HK-2 (cell line): ENCODE measurements around the gene COL4A2.

Experiments
- DNase-seq: peaks from one replicate; pipeline ENCODE4 v3.0.0-alpha.2; 2018; ENCODE audit not compliant: unreplicated experiment

Gene COL4A2

GRCh38 chr13:110290153-110290552, 16.9 kb upstream of the COL4A2 start:
- no peak for DNase-seq

GRCh38 chr13:110290826-110291225, 16.3 kb upstream of the COL4A2 start:
- DNase-seq = no peak

GRCh38 chr13:110291286-110291685, 15.8 kb upstream of the COL4A2 start:
- no peak for DNase-seq

GRCh38 chr13:110293037-110293436, 14.0 kb upstream of the COL4A2 start:
- no peak for DNase-seq

GRCh38 chr13:110293649-110294048, 13.4 kb upstream of the COL4A2 start:
- DNase-seq = no peak

GRCh38 chr13:110294146-110294545, 12.9 kb upstream of the COL4A2 start:
- DNase-seq = no peak

GRCh38 chr13:110294622-110295021, 12.5 kb upstream of the COL4A2 start:
- no peak for DNase-seq

- no peak for DNase-seq
These were observed 10.1 kb upstream of the COL4A2 start for GRCh38 chr13:110297011-110297410.

- DNase-seq = no peak
These were observed 9.1 kb upstream of the COL4A2 start for GRCh38 chr13:110297766-110298504.

- DNase-seq = no peak
These were observed 8.4 kb upstream of the COL4A2 start for GRCh38 chr13:110298505-110299282.

GRCh38 chr13:110299283-110299840, 7.7 kb upstream of the COL4A2 start:
- DNase-seq = no peak

GRCh38 chr13:110300090-110300815, 6.8 kb upstream of the COL4A2 start:
- no peak for DNase-seq

- DNase-seq = no peak
These were observed 6.0 kb upstream of the COL4A2 start for GRCh38 chr13:110301083-110301482.

GRCh38 chr13:110301606-110302553, 5.2 kb upstream of the COL4A2 start:
- DNase-seq = no peak

- DNase-seq = peak; percentile 32
These were observed 4.1 kb upstream of the COL4A2 start for GRCh38 chr13:110302997-110303396.

GRCh38 chr13:110303644-110304043, 3.4 kb upstream of the COL4A2 start:
- no peak for DNase-seq

- no peak for DNase-seq
These were observed 2.8 kb upstream of the COL4A2 start for GRCh38 chr13:110304256-110304655.

GRCh38 chr13:110305001-110305400, 2.1 kb upstream of the COL4A2 start:
- no peak for DNase-seq

GRCh38 chr13:110305544-110305943, 1.5 kb upstream of the COL4A2 start:
- DNase-seq = no peak

GRCh38 chr13:110305949-110306339, 1.1 kb upstream of the COL4A2 start:
- no peak for DNase-seq

GRCh38 chr13:110306340-110306959, 634 bp upstream of the COL4A2 start:
- DNase-seq = no peak
